Osteocyte (in vitro differentiated cells): ENCODE data around the gene UTP20. TPM values are rescaled to one million over a fixed set of nuclear protein-coding genes. Genes with fewer than 3 reads are reported as not detected.
A peak's percentile ranks its signal among the peaks of the same experiment; 100 is the strongest.
"Not testable (repeated sequence)": the region's sequence is repeated elsewhere in the genome, so short reads cannot be mapped to it uniquely, and the experiment has no call there.

Source experiments
- DNase-seq: peaks from one replicate; pipeline ENCODE4 v3.0.0; 2021; ENCODE audit warnings: mixed read lengths; ENCODE audit not compliant: unreplicated experiment; ENCODE audit errors: extremely low spot score
- H3K27ac Mint-ChIP-seq: one replicate; pipeline ENCODE4 v1.8.0; 2021; ENCODE audit warnings: mild to moderate bottlenecking, mixed read lengths; ENCODE audit not compliant: unreplicated experiment
- H3K27me3 Mint-ChIP-seq: one replicate; pipeline ENCODE4 v1.8.0; 2021; ENCODE audit warnings: mixed read lengths; ENCODE audit not compliant: unreplicated experiment
- H3K36me3 Mint-ChIP-seq: one replicate; pipeline ENCODE4 v1.8.0; 2021; ENCODE audit warnings: mixed read lengths; ENCODE audit not compliant: unreplicated experiment
- H3K4me1 Mint-ChIP-seq: one replicate; pipeline ENCODE4 v1.8.0; 2021; ENCODE audit warnings: mixed read lengths; ENCODE audit not compliant: unreplicated experiment
- H3K4me3 Mint-ChIP-seq: one replicate; pipeline ENCODE4 v1.8.0; 2021; ENCODE audit warnings: mild to moderate bottlenecking, moderate library complexity, mixed read lengths; ENCODE audit not compliant: unreplicated experiment
- H3K9me3 Mint-ChIP-seq: one replicate; pipeline ENCODE4 v1.8.0; 2021; ENCODE audit warnings: mixed read lengths; ENCODE audit not compliant: unreplicated experiment
- CTCF ChIP-seq: fragments of 200-600 bp; sonication (generic); IDR thresholded peaks from 2 replicates; pipeline ENCODE4 v1.5.0; 2021; ENCODE audit warnings: antibody characterized with exemption, mild to moderate bottlenecking, moderate library complexity
- total RNA-seq: library from RNA; stranded (reverse); gene quantifications from 2 replicates; pipeline ENCODE4 v1.2.1, GENCODE V29; 2021

UTP20 gene
- total RNA-seq, 1 donor from 2014 or later, result 13.0 TPM

- Mint-ChIP-seq H3K27ac (no peak overlapping the region), H3K4me3 (no peak overlapping the region), H3K4me1 (no peaks in the 10 kb centered on the region), H3K9me3 (no peaks in the 10 kb centered on the region), H3K27me3 (no peaks in the 10 kb centered on the region), H3K36me3 (peaks cover 48% of the 10 kb centered on the region)
- TF ChIP-seq CTCF, result no peak
- no peak for DNase-seq
Measured at GRCh38 chr12:101372431-101372830, 92.5 kb downstream of the UTP20 start.

GRCh38 chr12:101375573-101375972 is 95.7 kb downstream of the UTP20 start:
- Mint-ChIP-seq H3K36me3 (peaks cover 41% of the 10 kb centered on the region), H3K27me3 (no peaks in the 10 kb centered on the region), H3K27ac (no peak overlapping the region)

GRCh38 chr12:101379149-101379548 is 99.2 kb downstream of the UTP20 start:
- DNase-seq, result no peak
- Mint-ChIP-seq H3K36me3 (peaks cover 41% of the 10 kb centered on the region), H3K9me3 (no peaks in the 10 kb centered on the region), H3K4me1 (no peaks in the 10 kb centered on the region), H3K4me3 (no peak overlapping the region), H3K27me3 (no peaks in the 10 kb centered on the region), H3K27ac (no peak overlapping the region)
- TF ChIP-seq CTCF, result no peak

More at GRCh38 chr12:101375573-101375972, 95.7 kb downstream of the UTP20 start:
- Mint-ChIP-seq H3K9me3 (no peaks in the 10 kb centered on the region), H3K4me1 (no peaks in the 10 kb centered on the region), H3K4me3 (no peak overlapping the region)
- TF ChIP-seq CTCF, result no peak
- DNase-seq, result no peak

GRCh38 chr12:101391181-101391580 is 111.3 kb downstream of the UTP20 start:
- not testable (repeated sequence) for H3K4me1 Mint-ChIP-seq, DNase-seq, H3K9me3 Mint-ChIP-seq, H3K27me3 Mint-ChIP-seq, H3K27ac Mint-ChIP-seq, H3K4me3 Mint-ChIP-seq
- H3K36me3 Mint-ChIP-seq, result peaks cover 52% of the 10 kb centered on the region

GRCh38 chr12:101407049-101407435 is 127.1 kb downstream of the UTP20 start:
- Mint-ChIP-seq H3K36me3 (no peaks in the 10 kb centered on the region), H3K4me3 (peak overlapping the region; percentile 95), H3K27me3 (peaks cover under 1% of the 10 kb centered on the region), H3K27ac (peak overlapping the region; percentile 98), H3K4me1 (peaks cover 28% of the 10 kb centered on the region), H3K9me3 (no peaks in the 10 kb centered on the region)
- no peak for DNase-seq
- no peak for TF ChIP-seq CTCF
